A549 (cell line): ENCODE measurements around the gene DENND6B.

Source experiments
- CEBPB ChIP-seq, 2 experiments: fragments of >200 bp in 1 of 2; sonication (Bioruptor Twin) in 1 of 2; formaldehyde crosslinking in 1 of 2; IDR thresholded peaks; 2 replicates each; pipeline ENCODE4 v1.6.1; 2012 to 2016
- CTCF ChIP-seq: fragments of >200 bp; sonication (Bioruptor Twin); formaldehyde crosslinking; IDR thresholded peaks from 3 replicates; pipeline ENCODE4 v1.5.1; 2016
- KDM1A ChIP-seq: fragments of 200-600 bp; sonication (generic); IDR thresholded peaks from 2 replicates; pipeline ENCODE4 v1.6.1; 2016; ENCODE audit warnings: low read depth, mild to moderate bottlenecking
- MAFK ChIP-seq: fragments of 450-650 bp; IDR thresholded peaks from 2 replicates; pipeline ENCODE4 v1.6.1; 2014; ENCODE audit not compliant: partially characterized antibody
- NFE2L2 ChIP-seq: fragments of 150-350 bp; conservative IDR thresholded peaks from 2 replicates; pipeline ENCODE4 v1.6.1; 2014; ENCODE audit warnings: low read length
- PHF8 ChIP-seq: fragments of 200-600 bp; sonication (generic); IDR thresholded peaks from 2 replicates; pipeline ENCODE4 v1.6.1; 2016; ENCODE audit warnings: low read depth, mild to moderate bottlenecking, antibody characterized with exemption, moderate library complexity, borderline replicate concordance
- POLR2A ChIP-seq: IDR thresholded peaks from 2 replicates; pipeline ENCODE4 v1.6.1; 2012; ENCODE audit warnings: mild to moderate bottlenecking, low read length
- POLR2AphosphoS2 ChIP-seq: conservative IDR thresholded peaks from 2 replicates; pipeline ENCODE4 v1.6.1; 2012; ENCODE audit warnings: low read length, improper control_type of control experiment, inconsistent platforms
- RCOR1 ChIP-seq: fragments of 150-350 bp; IDR thresholded peaks from 2 replicates; pipeline ENCODE4 v1.6.1; 2014; ENCODE audit warnings: antibody characterized with exemption, low read length, low read depth
- REST ChIP-seq: fragments of 200-600 bp; sonication (generic); IDR thresholded peaks from 2 replicates; pipeline ENCODE4 v1.6.1; 2016; ENCODE audit warnings: antibody characterized with exemption, mild to moderate bottlenecking, moderate library complexity
- RFX5 ChIP-seq: fragments of 450-650 bp; IDR thresholded peaks from 2 replicates; pipeline ENCODE4 v1.7.1; 2014; ENCODE audit warnings: antibody characterized with exemption, mild to moderate bottlenecking, moderate library complexity
- RNF2 ChIP-seq: fragments of 200-600 bp; sonication (generic); IDR thresholded peaks from 2 replicates; pipeline ENCODE4 v1.6.1; 2016; ENCODE audit warnings: low read depth, mild to moderate bottlenecking, antibody characterized with exemption, moderate library complexity, borderline replicate concordance
- TP53 ChIP-seq: fragments of 250-450 bp; sonication (Bioruptor Pico); IDR thresholded peaks from 2 replicates; pipeline ENCODE4 v1.5.0; 2021; ENCODE audit warnings: mild to moderate bottlenecking, moderate library complexity
- USF2 ChIP-seq: fragments of 450-650 bp; IDR thresholded peaks from 2 replicates; pipeline ENCODE4 v1.6.1; 2014; ENCODE audit warnings: antibody characterized with exemption

GRCh38 chr22:50325444-50326224, 1.2 kb downstream of the DENND6B start:
- TF ChIP-seq POLR2A = no peak
- no peak for TF ChIP-seq MAFK
- TF ChIP-seq CTCF = no peak
- no peak for TF ChIP-seq PHF8
- no peak for TF ChIP-seq TP53 (CRISPR knock-in tag)
- no peak for TF ChIP-seq USF2
- TF ChIP-seq POLR2AphosphoS2 = no peak
- no peak for TF ChIP-seq RFX5
- TF ChIP-seq KDM1A = no peak
- TF ChIP-seq REST = no peak
- TF ChIP-seq NFE2L2 = no peak
- no peak for TF ChIP-seq CEBPB (IDR thresholded peaks at IDR 0.05)
- no peak for TF ChIP-seq RCOR1
- TF ChIP-seq RNF2 = no peak
